GM23248 (cell line): Measurements from ENCODE around the gene ARHGAP25.

Experiments
- EZH2 ChIP-seq: fragments of 200-600 bp; sonication (generic); IDR thresholded peaks from 2 replicates; pipeline ENCODE4 v1.6.1; 2018; ENCODE audit warnings: antibody characterized with exemption, mild to moderate bottlenecking; ENCODE audit not compliant: insufficient read depth, poor library complexity, severe bottlenecking
- EZH2phosphoT487 ChIP-seq: fragments of 200-600 bp; sonication (generic); IDR thresholded peaks from 2 replicates; pipeline ENCODE4 v1.6.1; 2018; ENCODE audit warnings: antibody characterized with exemption, moderate library complexity, mild to moderate bottlenecking, low read depth; ENCODE audit not compliant: insufficient read depth

GRCh38 chr2:68853915-68854314 lies 119.3 kb downstream of the ARHGAP25 start:
- TF ChIP-seq EZH2phosphoT487 (no peak), EZH2 (no peak)
